Measurements from ENCODE around the gene KCNJ3. TPM values are rescaled to one million over a fixed set of nuclear protein-coding genes. Genes with fewer than 3 reads are reported as not detected.

KCNJ3 gene
- total and polyA plus RNA-seq, 9 of the 15 experiments (the other 6 are each of a cell fraction or from before 2014, with no cell fraction given) = not detected

DNA sequence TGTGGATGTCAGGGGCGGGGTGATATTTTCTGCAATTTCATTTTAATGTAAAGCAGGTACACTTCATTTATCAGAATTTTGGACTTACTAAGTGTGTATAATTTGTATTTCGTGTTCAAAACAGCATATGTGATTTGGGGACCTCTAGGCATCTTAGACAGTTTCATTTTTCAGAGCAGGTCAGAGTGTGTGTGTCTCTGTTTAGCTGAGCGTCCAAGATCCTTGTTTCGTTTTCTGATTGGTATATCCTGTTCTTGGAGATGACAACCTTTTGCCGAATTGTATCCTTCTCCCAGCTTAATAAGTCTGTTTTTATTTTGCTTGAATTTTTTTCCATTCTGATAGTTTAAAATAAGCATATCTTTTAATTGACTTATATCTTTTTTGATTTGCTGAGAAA is 128.3 kb downstream of the KCNJ3 start:
- in situ Hi-C loops (cut with MboI) (no loop called here), intact Hi-C loops (cut with micrococcal nuclease) (no loop called here)
- TF ChIP-seq ZNF589 (CRISPR knock-in tag; IDR thresholded peaks at IDR 0.05; ENCODE audit: low read depth) = no peak
- TF ChIP-seq RHOXF2B (CRISPR knock-in tag; conservative IDR thresholded peaks at IDR 0.05) = no peak
- no peak for TF ChIP-seq TCF7 (IDR thresholded peaks at IDR 0.05; ENCODE audit: borderline replicate concordance)
- TF ChIP-seq COPS2 (conservative IDR thresholded peaks at IDR 0.05) = no peak
- TF ChIP-seq ZNF57 (CRISPR knock-in tag; IDR thresholded peaks at IDR 0.05) = no peak
- no peak for TF ChIP-seq MEIS2 (IDR thresholded peaks at IDR 0.05; ENCODE audit: partially characterized antibody)
- FAIRE-seq = no peak
- Histone ChIP-seq H3K27me3 (ENCODE audit: control insufficient read depth in 2 of 2, insufficient read depth in 2 of 2, low read length in 2 of 2) (no peaks in the 10 kb centered on the region), H3K36me3 (ENCODE audit: control insufficient read depth, insufficient read depth, low read length) (no peaks in the 10 kb centered on the region), H3K9me1 (ENCODE audit: control insufficient read depth, insufficient read depth, low read length) (no peaks in the 10 kb centered on the region), H3K4me3 (no peak overlapping the region), H3K4me1 (replicated peaks in 1 of 2; ENCODE audit: control insufficient read depth in 2 of 2, insufficient read depth in 2 of 2, low read length in 2 of 2) (no peaks in the 10 kb centered on the region), H3K27ac (ENCODE audit: extremely low read depth, low read depth, low read length) (no peak overlapping the region), H3K79me2 (ENCODE audit: control insufficient read depth, insufficient read depth, low read length) (no peaks in the 10 kb centered on the region), H3K9ac (ENCODE audit: insufficient read depth in 1 of 2, low read depth in 2 of 2, low read length in 2 of 2) (no peak overlapping the region), H3K9me3 (replicated peaks; ENCODE audit: control insufficient read depth, insufficient read depth, low read depth, low read length) (no peaks in the 10 kb centered on the region; the same call in 1 of the 2 replicates), H4K20me1 (replicated peaks; ENCODE audit: control insufficient read depth, insufficient read depth, low read length) (no peaks in the 10 kb centered on the region), H3K4me2 (ENCODE audit: insufficient read depth, low read length) (no peak overlapping the region), H2AFZ (ENCODE audit: low read depth, low read length) (no peak overlapping the region)
- ChIA-PET CTCF (ENCODE audit: low intra/inter-chr PET ratio) (no interaction called here), POLR2A (no interaction called here)
- BruUV-seq (replicated peaks) = no TSS peak
- 0% methylated on average over 5 of the region's 5 CpGs for WGBS (ENCODE audit: insufficient coverage, low coverage, missing lambda C conversion rate)
- DNase-seq (ENCODE audit: extremely low read depth in 1 of 4, low spot score in 3 of 4) = no peak
- no peak for ATAC-seq

DNA sequence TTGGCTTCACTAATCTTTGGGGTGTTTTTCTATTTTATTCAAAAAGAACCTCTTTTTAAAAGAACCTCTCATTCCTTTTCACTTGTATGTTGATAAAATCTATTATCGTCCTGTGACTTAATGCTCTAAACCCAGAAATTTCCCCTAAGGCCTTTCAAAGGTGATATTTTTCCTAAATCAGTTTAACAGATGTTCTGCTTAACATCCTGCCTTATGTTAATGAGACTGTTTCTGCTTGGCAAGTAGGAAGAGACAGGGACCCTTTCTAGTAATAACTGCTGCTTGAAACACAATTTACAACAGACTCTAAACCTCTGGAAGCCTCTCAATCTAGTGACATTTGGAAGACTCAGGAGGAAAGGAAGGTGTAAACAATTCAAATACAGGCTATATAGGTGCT is 128.8 kb downstream of the KCNJ3 start:
- no peak overlapping the region for H2AFZ ChIP-seq (ENCODE audit: low read depth, low read length)
- H3K27ac ChIP-seq (ENCODE audit: extremely low read depth, low read depth, low read length) = no peak overlapping the region
- CTCF ChIA-PET (ENCODE audit: low intra/inter-chr PET ratio) = no interaction called here
- in situ Hi-C loops (cut with MboI) = no loop called here
- POLR2A ChIA-PET = no interaction called here
- H3K27me3 ChIP-seq (ENCODE audit: control insufficient read depth in 2 of 2, insufficient read depth in 2 of 2, low read length in 2 of 2) = no peaks in the 10 kb centered on the region
- no TSS peak for BruUV-seq (replicated peaks)
- H3K9ac ChIP-seq (ENCODE audit: insufficient read depth in 1 of 2, low read depth in 2 of 2, low read length in 2 of 2) = no peak overlapping the region
- no peak for FAIRE-seq
- WGBS (ENCODE audit: insufficient coverage, low coverage, missing lambda C conversion rate) = 0% methylated on average over 1 of the region's 1 CpG
- no peaks in the 10 kb centered on the region; the same call in 1 of the 2 replicates for H3K9me3 ChIP-seq (replicated peaks; ENCODE audit: control insufficient read depth, insufficient read depth, low read depth, low read length)
- no peak for ATAC-seq
- intact Hi-C loops (cut with micrococcal nuclease) = no loop called here
- no peaks in the 10 kb centered on the region for H3K79me2 ChIP-seq (ENCODE audit: control insufficient read depth, insufficient read depth, low read length)
- H3K4me3 ChIP-seq = no peak overlapping the region
- no peaks in the 10 kb centered on the region for H4K20me1 ChIP-seq (replicated peaks; ENCODE audit: control insufficient read depth, insufficient read depth, low read length)
- DNase-seq (ENCODE audit: extremely low read depth in 1 of 4, low spot score in 3 of 4) = no peak
- H3K4me1 ChIP-seq (replicated peaks in 1 of 2; ENCODE audit: control insufficient read depth in 2 of 2, insufficient read depth in 2 of 2, low read length in 2 of 2) = no peaks in the 10 kb centered on the region
- no peaks in the 10 kb centered on the region for H3K9me1 ChIP-seq (ENCODE audit: control insufficient read depth, insufficient read depth, low read length)
- H3K36me3 ChIP-seq (ENCODE audit: control insufficient read depth, insufficient read depth, low read length) = no peaks in the 10 kb centered on the region
- H3K4me2 ChIP-seq (ENCODE audit: insufficient read depth, low read length) = no peak overlapping the region
- no peak for TF ChIP-seq EHMT2 (IDR thresholded peaks at IDR 0.05)
- no peak for TF ChIP-seq GABPA (tag; conservative IDR thresholded peaks at IDR 0.05; ENCODE audit: low read depth)
- TF ChIP-seq, protein P1, sequence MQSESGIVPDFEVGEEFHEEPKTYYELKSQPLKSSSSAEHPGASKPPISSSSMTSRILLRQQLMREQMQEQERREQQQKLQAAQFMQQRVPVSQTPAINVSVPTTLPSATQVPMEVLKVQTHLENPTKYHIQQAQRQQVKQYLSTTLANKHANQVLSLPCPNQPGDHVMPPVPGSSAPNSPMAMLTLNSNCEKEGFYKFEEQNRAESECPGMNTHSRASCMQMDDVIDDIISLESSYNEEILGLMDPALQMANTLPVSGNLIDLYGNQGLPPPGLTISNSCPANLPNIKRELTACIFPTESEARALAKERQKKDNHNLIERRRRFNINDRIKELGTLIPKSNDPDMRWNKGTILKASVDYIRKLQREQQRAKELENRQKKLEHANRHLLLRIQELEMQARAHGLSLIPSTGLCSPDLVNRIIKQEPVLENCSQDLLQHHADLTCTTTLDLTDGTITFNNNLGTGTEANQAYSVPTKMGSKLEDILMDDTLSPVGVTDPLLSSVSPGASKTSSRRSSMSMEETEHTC (IDR thresholded peaks at IDR 0.05) = no peak
- no peak for TF ChIP-seq SRSF9 (IDR thresholded peaks at IDR 0.05; ENCODE audit: borderline replicate concordance, low read depth, low read length)
- no peak for TF ChIP-seq ARNT (IDR thresholded peaks at IDR 0.05)
- TF ChIP-seq ATF7 (IDR thresholded peaks at IDR 0.05) = no peak
- no peak for TF ChIP-seq CBFB (CRISPR knock-in tag; IDR thresholded peaks at IDR 0.05)
- no peak for TF ChIP-seq ZBTB11 (CRISPR knock-in tag; IDR thresholded peaks at IDR 0.05)
